SU-DHL-6 (cell line): ENCODE measurements around the gene PRDM15.

Experiments used
- CTCF ChIP-seq: fragments of 200-600 bp; sonication (generic); IDR thresholded peaks from one replicate; pipeline ENCODE4 v1.5.1; 2017; ENCODE audit warnings: antibody characterized with exemption, mild to moderate bottlenecking, low read length, moderate library complexity; ENCODE audit not compliant: insufficient read depth, poor library complexity, severe bottlenecking
- EZH2phosphoT487 ChIP-seq: fragments of 200-600 bp; sonication (generic), shearing (Covaris generic); conservative IDR thresholded peaks from 2 replicates; pipeline ENCODE4 v1.6.1; 2018; ENCODE audit warnings: mild to moderate bottlenecking, antibody characterized with exemption, low read length, moderate library complexity, mixed read lengths

DNA sequence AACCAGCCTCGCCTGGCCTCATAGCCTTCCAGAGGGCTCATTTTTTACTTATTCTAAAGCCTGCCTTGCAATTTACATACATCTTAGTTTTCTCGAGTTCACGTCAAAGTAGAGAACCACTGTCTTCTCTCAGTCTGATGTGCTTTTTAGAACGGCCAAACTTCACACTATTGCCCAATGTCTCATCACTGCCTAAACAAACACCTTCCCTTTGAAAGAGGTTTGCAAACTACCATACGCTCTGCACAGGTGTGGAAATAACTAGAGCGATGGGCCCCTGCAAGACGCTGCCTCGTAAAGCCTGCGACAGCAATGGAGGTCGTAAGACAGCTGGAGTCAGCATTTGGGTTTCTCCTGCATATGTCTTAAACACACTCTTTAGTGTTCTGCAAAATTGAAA lies 22.6 kb downstream of the PRDM15 start:
- no peak for TF ChIP-seq CTCF
- no peak for TF ChIP-seq EZH2phosphoT487
